Activated T-helper 2 cell treated with anti-CD3 and anti-CD28 coated beads, Interferon-gamma antibody, Interleukin-2, Interleukin-4, amounts not matched to agents 10 μg/mL and 5 μg/mL and 100 μg/mL, durations not matched to agents 14 hours and 24 hours and 36 hours (primary cell): Measurements from ENCODE around the gene EPS8L3. TPM values are rescaled to one million over a fixed set of nuclear protein-coding genes. Genes with fewer than 3 reads are reported as not detected.
A peak's percentile ranks its signal among the peaks of the same experiment; 100 is the strongest.

Source experiments
- DNase-seq: peaks from one replicate; pipeline ENCODE4 v3.0.0; 2021; ENCODE audit warnings: low spot score
- H3K27ac Mint-ChIP-seq: one replicate; pipeline ENCODE4 v1.8.0; 2021; ENCODE audit warnings: mixed read lengths
- H3K27me3 Mint-ChIP-seq: one replicate; pipeline ENCODE4 v1.8.0; 2021; ENCODE audit warnings: low read depth, mixed read lengths
- H3K36me3 Mint-ChIP-seq: one replicate; pipeline ENCODE4 v1.8.0; 2021; ENCODE audit warnings: low read depth, mixed read lengths
- H3K4me1 Mint-ChIP-seq: one replicate; pipeline ENCODE4 v1.8.0; 2021; ENCODE audit warnings: low read depth, mixed read lengths
- H3K4me3 Mint-ChIP-seq: one replicate; pipeline ENCODE4 v1.8.0; 2021; ENCODE audit warnings: low read depth, mild to moderate bottlenecking, moderate library complexity, mixed read lengths
- H3K9me3 Mint-ChIP-seq: one replicate; pipeline ENCODE4 v1.8.0; 2021; ENCODE audit warnings: mixed read lengths
- intact Hi-C: fragments of 100-400 bp; cut with micrococcal nuclease; formaldehyde crosslinking; loops from one replicate; pipeline ENCODE4 v1.15.1; 2023
- total RNA-seq: library from RNA; stranded (reverse); gene quantifications from 2 replicates; pipeline ENCODE4 v1.2.3, GENCODE V29; 2022

The EPS8L3 gene
- total RNA-seq, 1 donor from 2014 or later, result not detected

DNA sequence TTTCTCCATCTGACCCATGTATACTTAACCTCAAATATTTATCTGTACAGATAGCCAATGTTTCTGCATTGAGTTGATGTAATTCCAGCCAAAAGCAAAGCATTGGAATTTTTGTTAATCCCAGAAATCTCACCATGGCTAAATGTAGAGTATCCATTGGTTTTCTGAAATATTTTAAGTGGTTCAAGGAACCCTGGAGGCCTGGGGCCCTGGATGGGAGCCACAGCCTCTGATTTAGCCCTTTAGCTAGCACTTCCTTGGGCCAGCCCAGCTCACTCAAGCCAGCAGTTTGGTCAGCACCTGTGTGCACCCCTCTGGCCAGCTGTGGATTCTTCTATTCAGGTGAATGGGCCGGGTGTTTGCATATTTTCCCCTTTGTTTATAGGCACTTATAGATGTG lies 18.8 kb upstream of the EPS8L3 start:
- DNase-seq, result no peak
- H3K4me3 Mint-ChIP-seq, result no peak overlapping the region
- peaks cover 24% of the 10 kb centered on the region for H3K4me1 Mint-ChIP-seq
- H3K27me3 Mint-ChIP-seq, result no peaks in the 10 kb centered on the region
- peaks cover 7% of the 10 kb centered on the region for H3K36me3 Mint-ChIP-seq
- peaks cover 9% of the 10 kb centered on the region for H3K9me3 Mint-ChIP-seq
- H3K27ac Mint-ChIP-seq, result no peak overlapping the region
- intact Hi-C loops, result no loop called here

DNA sequence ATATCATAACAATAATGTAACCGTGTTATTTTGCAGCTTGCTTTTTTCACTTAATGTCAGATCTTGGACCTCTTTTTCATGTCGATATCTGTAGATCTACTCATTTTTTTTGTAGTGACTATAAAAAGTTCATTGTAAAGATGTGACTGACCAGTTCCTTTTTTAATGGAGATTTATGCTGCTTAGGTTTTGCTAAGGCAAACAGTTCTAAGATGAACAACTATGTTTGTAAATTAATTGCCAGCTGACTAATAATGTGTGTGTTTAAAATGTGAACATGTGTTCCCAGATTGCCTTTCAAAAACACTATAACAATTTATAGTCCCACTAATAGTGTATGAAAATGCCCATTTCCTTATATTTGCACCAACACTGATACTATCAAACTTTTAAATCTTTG lies 18.1 kb upstream of the EPS8L3 start:
- intact Hi-C loops, result no loop called here
- H3K36me3 Mint-ChIP-seq, result peaks cover 7% of the 10 kb centered on the region
- H3K27ac Mint-ChIP-seq, result no peak overlapping the region

DNA sequence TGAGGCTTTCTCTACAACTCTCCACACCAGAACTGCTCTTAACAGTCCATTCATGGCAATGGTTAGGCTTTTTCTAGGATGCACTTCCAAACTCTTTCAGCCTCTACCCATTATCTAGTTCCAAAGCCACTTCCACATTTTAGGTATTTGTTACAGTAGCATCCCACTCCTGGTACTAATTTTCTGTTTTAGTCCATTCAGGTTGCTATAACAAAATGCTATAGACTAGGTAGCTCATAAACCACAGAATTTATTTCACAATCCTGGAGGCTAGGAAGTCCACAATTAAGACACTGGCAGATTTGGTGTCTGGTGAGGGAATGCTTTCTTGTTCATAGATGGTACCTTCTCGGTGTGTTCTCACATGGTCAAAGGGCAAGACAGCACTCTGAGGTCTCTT lies 17.3 kb upstream of the EPS8L3 start:
- Mint-ChIP-seq H3K27ac (no peak overlapping the region), H3K4me3 (no peak overlapping the region), H3K4me1 (peaks cover 22% of the 10 kb centered on the region), H3K9me3 (peaks cover 9% of the 10 kb centered on the region), H3K27me3 (peaks cover under 1% of the 10 kb centered on the region), H3K36me3 (peaks cover 7% of the 10 kb centered on the region)
- intact Hi-C loops, result no loop called here
- no peak for DNase-seq

More for the DNA sequence above, 18.1 kb upstream of the EPS8L3 start:
- H3K4me3 Mint-ChIP-seq, result no peak overlapping the region
- H3K4me1 Mint-ChIP-seq, result peaks cover 24% of the 10 kb centered on the region
- H3K27me3 Mint-ChIP-seq, result no peaks in the 10 kb centered on the region
- H3K9me3 Mint-ChIP-seq, result peaks cover 9% of the 10 kb centered on the region
- DNase-seq, result no peak

DNA sequence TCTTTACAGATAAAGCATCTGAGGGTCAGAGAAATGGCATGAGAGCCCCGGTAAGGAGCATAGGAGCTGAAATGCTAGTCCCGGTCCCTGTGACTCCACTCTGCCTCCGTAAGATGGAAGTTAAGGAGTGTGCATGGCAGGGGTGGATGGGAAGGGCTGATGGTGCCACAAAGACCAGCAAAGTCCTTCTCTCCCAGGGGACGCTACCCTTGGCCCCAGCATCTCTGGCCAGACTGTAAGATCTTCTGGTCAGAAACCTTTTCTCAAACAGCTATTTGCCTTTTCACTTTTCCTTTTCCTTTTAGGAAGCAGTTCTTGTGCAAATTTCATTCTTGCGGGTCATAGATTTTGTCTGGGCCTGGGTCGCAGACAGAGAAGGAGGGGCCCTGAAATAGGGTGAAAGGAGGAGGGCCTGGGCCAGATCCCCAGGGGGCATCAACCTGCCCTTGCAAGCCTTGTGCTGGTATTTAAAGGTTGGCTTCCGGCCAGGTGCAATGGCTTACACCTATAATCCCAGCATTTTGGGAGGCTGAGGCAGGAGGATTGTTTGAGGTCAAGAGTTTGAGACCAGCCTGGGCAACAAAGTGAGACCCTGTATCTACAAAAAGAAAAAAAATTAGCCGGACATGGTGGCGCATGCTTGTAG lies 14.4 kb upstream of the EPS8L3 start:
- Mint-ChIP-seq H3K4me3 (no peak overlapping the region), H3K27ac (no peak overlapping the region), H3K27me3 (peaks cover 5% of the 10 kb centered on the region), H3K4me1 (peaks cover 18% of the 10 kb centered on the region), H3K9me3 (peaks cover 9% of the 10 kb centered on the region), H3K36me3 (peaks cover 7% of the 10 kb centered on the region)
- intact Hi-C loops, result loop anchor here (1.0 to 2.0 kb wide), 2 partner anchors 133 to 206 kb away; partner anchors contain the start of genes AHCYL1 and CSF1
- no peak for DNase-seq

DNA sequence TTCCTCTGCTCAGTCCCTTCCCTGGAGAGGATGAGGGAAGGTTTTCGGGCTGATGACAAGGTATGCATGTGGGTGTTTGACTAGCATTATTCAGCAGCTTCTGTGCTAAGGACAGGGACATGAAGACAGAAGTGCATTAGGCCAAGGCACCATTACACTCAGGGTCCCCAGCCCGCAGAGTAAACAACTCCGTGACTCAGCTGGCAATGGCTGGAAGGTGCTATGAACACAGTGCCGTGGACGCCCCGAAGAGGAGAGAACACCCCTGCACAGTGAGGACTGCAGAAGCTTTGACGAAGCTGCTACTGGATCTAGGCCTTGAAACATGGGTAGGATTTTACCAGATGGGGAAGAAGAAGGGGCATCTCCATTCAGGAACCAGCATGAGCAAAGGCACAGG lies 13.7 kb upstream of the EPS8L3 start:
- DNase-seq, result no peak
- Mint-ChIP-seq H3K27me3 (peaks cover 5% of the 10 kb centered on the region), H3K36me3 (peaks cover 7% of the 10 kb centered on the region), H3K4me3 (no peak overlapping the region), H3K4me1 (peaks cover 18% of the 10 kb centered on the region), H3K9me3 (peaks cover 9% of the 10 kb centered on the region), H3K27ac (peak overlapping the region; percentile 49)
- intact Hi-C loops, result loop anchor here (1.0 to 2.0 kb wide), 2 partner anchors 133 to 207 kb away; partner anchors contain the start of genes AHCYL1 and CSF1

DNA sequence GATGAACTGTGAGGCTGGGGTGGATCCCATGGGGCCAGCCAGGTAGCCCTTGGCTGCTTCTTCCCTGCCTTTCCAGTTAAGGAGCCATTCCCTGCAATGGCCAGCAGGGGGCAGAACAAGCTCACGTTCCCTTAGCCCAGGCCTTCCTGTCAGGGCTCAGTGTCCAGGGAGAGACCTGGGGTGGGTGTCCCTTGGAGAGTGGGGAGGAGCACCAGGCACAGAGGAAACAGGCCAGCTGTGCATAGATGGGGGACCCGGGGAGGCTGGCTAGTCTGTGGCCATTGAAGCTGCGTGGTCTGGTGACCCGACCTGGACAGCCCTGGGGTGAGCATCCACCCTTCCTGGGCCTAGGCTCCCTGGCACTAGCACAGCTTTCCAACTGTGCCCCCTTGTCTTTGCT lies 13.2 kb upstream of the EPS8L3 start:
- Mint-ChIP-seq H3K27ac (no peak overlapping the region), H3K9me3 (peaks cover 9% of the 10 kb centered on the region), H3K4me3 (no peak overlapping the region), H3K4me1 (peaks cover 21% of the 10 kb centered on the region), H3K36me3 (peaks cover 7% of the 10 kb centered on the region), H3K27me3 (peaks cover 5% of the 10 kb centered on the region)
- intact Hi-C loops, result loop anchor here (1.0 to 2.0 kb wide), 3 partner anchors 134 to 234 kb away; partner anchors contain the start of genes AHCYL1 and CSF1
- peak; percentile 71 for DNase-seq

DNA sequence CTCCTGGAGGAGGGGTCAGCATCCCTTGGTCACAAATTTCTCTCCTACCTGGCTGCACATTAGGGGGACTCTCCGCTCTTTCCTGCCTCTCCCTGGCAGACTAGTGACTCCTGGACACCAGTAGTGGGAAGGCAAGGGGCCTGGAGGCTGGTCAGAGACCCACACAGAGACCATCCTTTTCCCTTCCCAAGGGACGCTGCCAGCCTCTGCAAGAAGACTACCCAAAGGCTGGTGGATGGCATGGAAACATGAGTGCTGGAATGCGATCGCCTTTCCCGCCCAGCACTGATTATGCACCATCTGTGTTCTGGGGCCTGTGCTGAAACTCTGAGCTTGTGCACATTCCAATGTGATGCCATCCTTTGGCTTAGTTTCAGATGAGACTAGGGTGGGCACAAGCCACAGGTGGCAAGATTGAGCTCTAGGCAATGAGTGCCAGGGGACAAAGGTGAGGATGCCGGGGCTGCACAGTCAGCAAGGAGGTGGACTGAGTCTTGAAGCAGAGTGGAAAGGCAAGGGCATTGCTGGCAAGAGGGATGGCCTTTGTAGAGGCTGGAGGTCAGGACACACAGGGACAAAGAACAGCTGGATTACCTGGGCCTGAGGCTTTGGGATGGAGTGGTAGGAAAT lies 12.6 kb upstream of the EPS8L3 start:
- Mint-ChIP-seq H3K27me3 (peaks cover 5% of the 10 kb centered on the region), H3K9me3 (peaks cover 9% of the 10 kb centered on the region), H3K4me3 (no peak overlapping the region), H3K27ac (no peak overlapping the region), H3K36me3 (peaks cover 7% of the 10 kb centered on the region), H3K4me1 (peaks cover 21% of the 10 kb centered on the region)
- intact Hi-C loops, result loop anchor here (1.0 to 2.0 kb wide), 2 partner anchors 134 to 235 kb away; partner anchors contain the start of gene CSF1
- DNase-seq, result no peak

DNA sequence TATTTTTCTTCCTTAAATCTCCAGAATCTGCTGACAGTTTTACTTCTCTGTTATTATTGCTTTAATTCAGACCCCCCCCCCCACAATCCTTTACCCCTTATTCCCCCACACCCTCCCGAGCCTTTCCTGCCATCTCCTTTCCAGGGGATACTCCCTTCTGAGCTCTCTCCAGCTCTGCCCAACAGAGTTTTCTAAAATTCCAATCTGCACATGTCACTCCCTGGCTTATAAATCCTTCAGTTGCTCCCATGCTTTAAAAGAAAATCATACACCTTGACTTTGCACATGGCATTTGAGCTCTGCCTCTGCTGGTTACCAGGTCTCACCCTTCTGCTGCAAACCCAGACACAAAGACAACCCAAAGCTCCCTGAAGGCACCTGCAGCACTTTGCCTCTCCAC lies 11.7 kb upstream of the EPS8L3 start:
- peaks cover 2% of the 10 kb centered on the region for H3K9me3 Mint-ChIP-seq
- intact Hi-C loops, result no loop called here
- peaks cover 21% of the 10 kb centered on the region for H3K4me1 Mint-ChIP-seq
- H3K4me3 Mint-ChIP-seq, result no peak overlapping the region
- H3K27ac Mint-ChIP-seq, result no peak overlapping the region
- peaks cover under 1% of the 10 kb centered on the region for H3K36me3 Mint-ChIP-seq
- no peak for DNase-seq
- H3K27me3 Mint-ChIP-seq, result peaks cover 5% of the 10 kb centered on the region

DNA sequence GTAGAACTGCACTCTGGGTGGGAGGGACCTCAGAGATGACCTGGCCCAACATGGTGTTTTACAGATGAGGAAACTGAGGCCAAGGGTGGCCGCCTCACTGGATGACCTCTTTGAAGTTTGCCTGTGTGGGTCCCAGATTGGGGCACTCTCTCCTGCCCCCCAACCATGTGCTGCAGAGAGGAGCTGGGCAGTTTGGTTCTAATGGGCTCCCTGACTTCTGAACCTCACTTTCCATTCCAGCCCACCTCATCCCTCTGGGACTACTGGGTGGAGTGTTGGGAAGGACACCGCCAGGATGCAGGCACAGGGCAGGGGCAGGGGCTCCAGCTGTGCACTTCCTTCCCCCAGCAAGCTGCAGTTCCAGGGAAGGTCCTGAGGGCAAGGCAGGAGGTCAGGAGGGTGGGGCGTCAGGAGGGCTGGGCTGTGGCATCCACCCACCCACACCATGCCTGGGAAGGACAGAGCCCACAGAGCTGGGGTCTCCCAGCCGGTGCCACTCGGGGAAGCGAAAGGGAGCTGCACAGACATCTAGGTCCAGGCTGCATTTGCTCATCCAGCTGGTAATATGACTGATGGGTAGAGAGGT lies 10.3 kb upstream of the EPS8L3 start:
- H3K4me1 Mint-ChIP-seq, result peaks cover 25% of the 10 kb centered on the region
- no peak for DNase-seq
- H3K36me3 Mint-ChIP-seq, result no peaks in the 10 kb centered on the region
- intact Hi-C loops, result loop anchor here (1.0 kb wide), 2 partner anchors 131 to 226 kb away; partner anchors contain the start of gene GNAI3
- H3K27ac Mint-ChIP-seq, result no peak overlapping the region
- H3K4me3 Mint-ChIP-seq, result no peak overlapping the region
- H3K27me3 Mint-ChIP-seq, result peaks cover 5% of the 10 kb centered on the region
- H3K9me3 Mint-ChIP-seq, result no peaks in the 10 kb centered on the region

DNA sequence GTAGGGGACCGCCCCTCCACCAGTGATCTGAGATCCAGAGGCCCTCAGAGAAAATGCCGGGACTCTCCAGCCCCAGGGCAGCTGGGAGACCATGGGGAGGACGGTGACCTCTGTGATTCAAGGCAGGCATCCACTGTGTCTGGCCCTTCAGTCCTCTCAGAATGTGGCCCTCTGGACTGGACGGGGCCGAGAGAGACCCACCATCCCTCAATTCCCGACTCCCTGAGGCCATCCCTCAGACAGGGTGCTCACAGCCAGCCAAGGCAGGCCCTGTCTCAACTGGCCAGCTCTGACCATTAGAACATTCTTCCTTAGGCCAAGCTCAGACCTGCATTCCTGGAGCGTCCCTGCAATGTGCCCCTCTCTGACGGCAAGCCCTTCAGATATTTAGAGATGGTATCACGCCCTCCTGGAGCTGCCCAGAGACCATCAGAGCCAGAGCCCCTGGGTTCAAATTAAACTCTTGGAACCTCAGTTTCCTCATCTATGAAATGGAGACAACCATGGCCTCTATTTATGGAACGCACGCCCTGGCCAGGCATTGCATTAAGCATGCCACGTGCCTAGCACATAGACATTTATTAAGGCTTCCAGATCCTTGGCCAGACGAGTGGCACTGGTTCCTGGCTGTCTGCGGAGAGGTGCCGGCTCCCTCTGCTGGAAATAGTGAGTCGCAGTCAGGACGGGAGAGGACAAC lies 9.6 kb upstream of the EPS8L3 start:
- Mint-ChIP-seq H3K27me3 (peaks cover 5% of the 10 kb centered on the region), H3K36me3 (no peaks in the 10 kb centered on the region), H3K9me3 (no peaks in the 10 kb centered on the region), H3K27ac (no peak overlapping the region), H3K4me3 (no peak overlapping the region), H3K4me1 (peaks cover 23% of the 10 kb centered on the region)
- peak; percentile 65 for DNase-seq
- intact Hi-C loops, result loop anchor here (1.0 kb wide), 2 partner anchors 130 to 225 kb away; partner anchors contain the start of gene GNAI3

DNA sequence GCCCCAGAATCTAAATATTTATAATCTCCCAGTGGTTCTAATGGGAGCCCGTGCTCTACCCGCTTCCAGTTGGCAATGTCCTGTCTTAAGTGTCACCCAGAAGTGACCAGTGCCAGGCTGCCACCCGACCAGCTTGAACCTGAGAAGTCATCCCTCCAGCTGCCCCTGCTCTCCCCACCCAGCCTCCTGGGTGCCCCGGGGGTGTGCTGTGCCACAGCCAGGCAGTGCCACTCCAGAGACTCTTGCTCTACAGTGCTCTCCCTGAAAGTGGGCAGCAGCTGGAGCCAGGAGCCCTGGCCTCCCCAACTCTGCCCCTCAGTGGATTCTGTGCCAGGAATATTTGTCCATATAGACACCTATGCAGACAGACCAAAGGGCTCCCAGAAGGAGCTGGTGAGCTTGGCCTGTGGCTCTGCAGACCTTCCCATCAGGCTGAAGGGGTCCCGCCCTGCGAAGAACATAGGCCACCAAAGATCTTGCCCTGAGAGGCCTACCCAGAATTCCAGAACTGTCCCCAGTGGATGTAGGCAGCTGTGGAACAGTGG lies 9.0 kb upstream of the EPS8L3 start:
- no peak overlapping the region for H3K27ac Mint-ChIP-seq
- H3K36me3 Mint-ChIP-seq, result no peaks in the 10 kb centered on the region
- peaks cover 23% of the 10 kb centered on the region for H3K4me1 Mint-ChIP-seq

More for the DNA sequence above, 9.0 kb upstream of the EPS8L3 start:
- H3K27me3 Mint-ChIP-seq, result peaks cover 5% of the 10 kb centered on the region
- no peaks in the 10 kb centered on the region for H3K9me3 Mint-ChIP-seq
- H3K4me3 Mint-ChIP-seq, result no peak overlapping the region
- DNase-seq, result no peak
- intact Hi-C loops, result loop anchor here (1.0 kb wide), 2 partner anchors 129 to 224 kb away; partner anchors contain the start of gene GNAI3
